HG03432 (cell line): Measurements from ENCODE around the gene ARHGEF28.

Experiments used
- ATAC-seq: cut with Tn5 transposase; IDR thresholded peaks from one replicate; pipeline ENCODE4 v1.9.1; 2021; ENCODE audit warnings: mild to moderate bottlenecking, moderate library complexity; ENCODE audit not compliant: unreplicated experiment

The ARHGEF28 gene

GRCh38 chr5:73895471-73895870 is 269.5 kb downstream of the ARHGEF28 start:
- ATAC-seq, result no peak

- no peak for ATAC-seq
Measured at GRCh38 chr5:73896097-73896496, 270.1 kb downstream of the ARHGEF28 start.

- ATAC-seq, result no peak
Measured at GRCh38 chr5:73896668-73897067, 270.7 kb downstream of the ARHGEF28 start.

DNA sequence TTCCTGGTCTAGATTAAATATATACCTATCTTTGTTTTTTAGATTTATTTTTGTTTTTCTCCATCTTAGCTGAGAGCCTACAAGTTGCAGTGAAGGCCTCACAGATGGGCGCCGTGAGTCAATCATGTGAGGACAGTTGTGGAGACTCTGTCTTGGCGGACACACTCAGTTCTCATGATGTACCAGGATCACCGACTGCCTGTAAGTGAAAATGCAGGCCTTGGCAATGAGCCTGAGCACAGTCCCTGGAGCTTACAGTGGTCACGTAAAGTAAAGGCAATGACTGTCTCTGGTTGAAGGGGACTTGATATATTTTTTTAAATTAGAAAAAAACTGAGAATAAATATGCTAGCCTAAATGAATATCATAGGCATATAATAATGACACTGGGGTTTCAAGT is 271.9 kb downstream of the ARHGEF28 start:
- ATAC-seq, result no peak

- ATAC-seq, result peak; percentile 83
Measured at GRCh38 chr5:73899055-73899454, 273.1 kb downstream of the ARHGEF28 start.

GRCh38 chr5:73899916-73900315 is 273.9 kb downstream of the ARHGEF28 start:
- no peak for ATAC-seq

- no peak for ATAC-seq
Measured at GRCh38 chr5:73900566-73900965, 274.6 kb downstream of the ARHGEF28 start.

DNA sequence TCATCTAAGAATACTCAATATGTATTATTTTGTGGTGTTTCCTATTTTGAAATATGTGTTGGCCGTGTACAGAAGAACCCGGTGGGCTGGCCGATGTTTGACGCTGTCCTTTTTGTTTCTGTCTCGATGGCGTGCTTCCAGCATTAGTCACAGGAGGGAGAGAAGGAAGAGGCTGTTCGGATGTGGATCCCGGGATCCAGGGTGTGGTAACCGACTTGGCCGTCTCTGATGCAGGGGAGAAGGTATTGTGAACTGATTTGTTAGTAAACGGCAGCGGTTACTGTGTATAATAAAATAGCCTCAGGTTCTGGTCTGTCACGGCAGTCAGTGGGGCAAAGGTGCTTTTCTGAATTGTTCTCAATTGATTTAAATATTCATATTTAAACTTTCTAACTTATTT is 275.0 kb downstream of the ARHGEF28 start:
- ATAC-seq, result no peak

DNA sequence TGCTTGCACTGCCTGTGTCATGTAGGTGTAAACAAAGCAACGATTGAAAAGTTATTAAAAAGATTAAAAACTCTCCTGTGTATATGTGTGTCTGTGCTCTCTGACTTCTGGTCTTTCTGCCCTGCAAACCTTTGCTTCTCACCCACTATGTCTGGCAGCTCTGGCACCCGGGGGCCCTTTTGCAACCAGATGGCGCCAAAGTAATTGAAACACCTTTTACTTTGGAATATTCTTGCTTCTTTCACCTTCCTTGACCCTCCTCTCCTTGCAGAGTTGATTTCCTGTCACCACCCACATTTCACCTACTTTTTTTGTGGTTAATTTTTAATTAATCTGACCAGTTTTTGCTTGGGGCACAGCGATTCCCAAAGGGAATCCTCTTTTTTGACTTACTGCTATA is 275.5 kb downstream of the ARHGEF28 start:
- no peak for ATAC-seq

GRCh38 chr5:73902327-73903051 is 276.5 kb downstream of the ARHGEF28 start:
- ATAC-seq, result no peak

GRCh38 chr5:73903169-73903568 is 277.2 kb downstream of the ARHGEF28 start:
- no peak for ATAC-seq

GRCh38 chr5:73906277-73906676 is 280.3 kb downstream of the ARHGEF28 start:
- no peak for ATAC-seq

GRCh38 chr5:73907164-73907563 is 281.2 kb downstream of the ARHGEF28 start:
- no peak for ATAC-seq

DNA sequence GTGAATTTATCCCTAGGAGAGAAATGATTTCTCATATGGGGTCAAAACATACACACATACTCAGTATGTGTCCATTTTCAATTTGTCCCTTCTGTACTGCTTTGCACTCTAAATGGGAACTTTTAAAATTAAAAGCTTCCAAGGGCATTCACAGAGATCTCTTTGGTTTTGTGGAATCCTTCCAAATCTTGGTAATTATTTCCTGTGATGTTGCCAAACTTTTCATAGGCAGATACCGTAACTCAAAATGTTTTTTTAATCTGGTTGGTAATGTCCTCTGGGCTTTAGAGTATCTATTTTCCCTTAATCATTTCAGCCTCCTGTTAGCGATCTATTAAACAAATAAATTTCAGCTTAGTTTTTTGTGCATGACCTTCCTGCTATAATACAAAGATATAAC is 282.4 kb downstream of the ARHGEF28 start:
- ATAC-seq, result no peak

- ATAC-seq, result no peak
Measured at GRCh38 chr5:73908846-73909245, 282.9 kb downstream of the ARHGEF28 start.

DNA sequence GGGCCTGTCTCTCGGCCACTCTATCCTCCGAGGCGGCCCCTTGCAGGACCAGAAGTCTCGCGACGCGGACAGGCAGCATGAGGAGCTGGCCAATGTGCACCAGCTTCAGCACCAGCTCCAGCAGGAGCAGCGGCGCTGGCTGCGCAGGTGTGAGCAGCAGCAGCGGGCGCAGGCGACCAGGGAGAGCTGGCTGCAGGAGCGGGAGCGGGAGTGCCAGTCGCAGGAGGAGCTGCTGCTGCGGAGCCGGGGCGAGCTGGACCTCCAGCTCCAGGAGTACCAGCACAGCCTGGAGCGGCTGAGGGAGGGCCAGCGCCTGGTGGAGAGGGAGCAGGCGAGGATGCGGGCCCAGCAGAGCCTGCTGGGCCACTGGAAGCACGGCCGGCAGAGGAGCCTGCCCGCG is 283.5 kb downstream of the ARHGEF28 start:
- no peak for ATAC-seq

GRCh38 chr5:73911761-73912393 is 285.9 kb downstream of the ARHGEF28 start:
- no peak for ATAC-seq

DNA sequence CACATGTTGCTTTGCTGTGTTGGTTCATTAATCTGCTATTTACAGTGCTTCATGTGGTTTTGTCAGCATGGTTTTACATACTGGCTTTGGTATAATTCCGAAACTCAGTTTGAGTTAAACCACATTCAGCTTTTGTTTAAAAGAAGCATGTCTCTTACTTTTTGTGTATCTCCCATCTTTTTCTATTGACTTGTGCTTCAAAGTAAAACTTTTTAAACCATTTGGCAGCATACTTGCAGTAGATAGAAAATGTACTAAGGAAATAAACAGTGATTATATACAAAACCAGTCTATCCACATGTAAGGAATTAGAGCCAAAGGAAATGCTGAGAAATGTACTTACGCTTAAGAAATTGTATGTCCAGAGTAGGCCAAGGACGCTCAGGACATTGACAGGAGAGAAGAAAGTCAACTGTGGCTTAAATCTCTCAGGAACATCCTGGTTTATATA is 286.9 kb downstream of the ARHGEF28 start:
- ATAC-seq, result no peak

GRCh38 chr5:73913971-73914370 is 288.0 kb downstream of the ARHGEF28 start:
- ATAC-seq, result no peak

- ATAC-seq, result no peak
Measured at GRCh38 chr5:73915345-73915744, 289.3 kb downstream of the ARHGEF28 start.

DNA sequence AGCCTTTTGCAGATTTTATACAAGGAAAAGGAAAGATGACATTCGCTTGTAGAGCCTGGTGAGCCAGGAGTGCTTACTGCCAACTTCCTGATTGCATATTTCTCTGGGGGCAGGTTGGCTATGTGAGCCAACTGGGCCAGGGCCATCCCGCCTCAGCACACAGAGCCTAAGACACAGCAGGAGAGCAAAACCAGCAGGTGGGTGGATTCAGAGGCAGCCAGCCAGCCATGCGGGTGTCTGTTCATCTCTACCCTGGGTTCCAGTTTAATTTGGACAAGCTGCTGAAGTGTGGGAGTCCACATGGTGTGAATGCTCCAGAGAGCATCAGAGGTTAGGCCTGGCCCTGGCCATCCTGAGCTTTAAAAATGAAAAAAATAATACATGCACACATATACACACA is 291.4 kb downstream of the ARHGEF28 start:
- ATAC-seq, result no peak

DNA sequence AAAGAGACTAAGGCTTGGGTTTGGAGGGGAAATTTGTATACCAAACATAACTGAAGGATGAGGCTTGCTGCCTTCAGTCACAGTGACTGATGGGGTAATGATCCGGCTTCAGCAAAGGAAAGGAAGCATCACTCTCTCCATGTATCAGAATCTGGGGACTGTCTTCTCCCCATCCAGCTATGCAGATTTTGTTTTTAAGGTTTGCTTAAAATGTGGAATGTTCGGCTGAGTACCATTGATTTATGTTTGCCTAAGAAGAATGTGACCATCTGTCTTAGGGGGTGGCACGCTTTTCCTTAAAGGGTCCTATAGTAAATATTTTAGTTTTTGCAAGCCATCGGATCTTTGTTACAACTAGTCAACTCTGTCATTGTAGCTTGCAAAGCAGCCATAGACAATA is 291.9 kb downstream of the ARHGEF28 start:
- no peak for ATAC-seq

GRCh38 chr5:73918791-73919221 is 292.8 kb downstream of the ARHGEF28 start:
- ATAC-seq, result no peak
